ENCODE measurements around the gene CMAS. TPM values are rescaled to one million over a fixed set of nuclear protein-coding genes. Genes with fewer than 3 reads are reported as not detected.

CMAS gene
- total and polyA plus RNA-seq, 2 donors (not counting 3 experiments of a cell fraction or from before 2014, with no cell fraction given) = 8.5 to 35.4 TPM

DNA sequence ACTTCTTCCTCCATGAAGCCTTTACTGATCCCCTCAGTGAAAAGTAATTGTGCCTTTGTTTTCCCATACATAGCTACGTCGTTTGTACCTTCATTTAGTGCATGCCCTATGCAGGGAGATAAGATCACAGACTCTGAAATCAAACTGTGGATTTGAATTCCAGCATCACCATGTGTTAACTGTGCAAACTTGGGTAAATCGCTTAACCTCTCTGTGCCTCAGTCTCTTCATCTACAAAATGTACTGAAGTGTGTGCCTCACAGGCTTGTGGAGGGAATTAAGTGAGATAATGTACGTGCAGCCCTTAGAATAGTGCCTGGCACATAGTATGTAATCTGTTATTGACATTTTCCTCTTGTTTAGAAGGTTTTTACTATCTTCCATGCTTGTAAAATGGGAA, 4.1 kb downstream of the CMAS start:
- BruUV-seq (replicated peaks) = no TSS peak
- intact Hi-C loops (cut with micrococcal nuclease) = no loop called here
- H3K27ac ChIP-seq (ENCODE audit: insufficient read depth, low read depth, low read length) = no peak overlapping the region
- peaks cover 58% of the 10 kb centered on the region for H3K79me2 ChIP-seq (ENCODE audit: control insufficient read depth, insufficient read depth, low read length)
- H3K4me1 ChIP-seq (ENCODE audit: control insufficient read depth, extremely low read depth, insufficient read depth, low read length) = peaks cover 12% of the 10 kb centered on the region
- TF ChIP-seq MYC (IDR thresholded peaks at IDR 0.05; ENCODE audit: low read depth, low read length) (no peak), JUN (IDR thresholded peaks at IDR 0.05; ENCODE audit: borderline replicate concordance, insufficient read depth, insufficient read length, low read depth) (no peak), POLR2AphosphoS5 (IDR thresholded peaks at IDR 0.05; ENCODE audit: insufficient read depth, low read depth, low read length) (no peak), POLR2A (IDR thresholded peaks at IDR 0.05; ENCODE audit: low read depth, low read length) (no peak), GATA2 (IDR thresholded peaks at IDR 0.05; ENCODE audit: insufficient read depth, insufficient read length, low read depth, low read length) (no peak)
- TF ChIP-seq, protein P1, sequence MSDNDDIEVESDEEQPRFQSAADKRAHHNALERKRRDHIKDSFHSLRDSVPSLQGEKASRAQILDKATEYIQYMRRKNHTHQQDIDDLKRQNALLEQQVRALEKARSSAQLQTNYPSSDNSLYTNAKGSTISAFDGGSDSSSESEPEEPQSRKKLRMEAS (IDR thresholded peaks at IDR 0.05; ENCODE audit: insufficient read depth, insufficient read length) = no peak
- TF ChIP-seq, protein P2, sequence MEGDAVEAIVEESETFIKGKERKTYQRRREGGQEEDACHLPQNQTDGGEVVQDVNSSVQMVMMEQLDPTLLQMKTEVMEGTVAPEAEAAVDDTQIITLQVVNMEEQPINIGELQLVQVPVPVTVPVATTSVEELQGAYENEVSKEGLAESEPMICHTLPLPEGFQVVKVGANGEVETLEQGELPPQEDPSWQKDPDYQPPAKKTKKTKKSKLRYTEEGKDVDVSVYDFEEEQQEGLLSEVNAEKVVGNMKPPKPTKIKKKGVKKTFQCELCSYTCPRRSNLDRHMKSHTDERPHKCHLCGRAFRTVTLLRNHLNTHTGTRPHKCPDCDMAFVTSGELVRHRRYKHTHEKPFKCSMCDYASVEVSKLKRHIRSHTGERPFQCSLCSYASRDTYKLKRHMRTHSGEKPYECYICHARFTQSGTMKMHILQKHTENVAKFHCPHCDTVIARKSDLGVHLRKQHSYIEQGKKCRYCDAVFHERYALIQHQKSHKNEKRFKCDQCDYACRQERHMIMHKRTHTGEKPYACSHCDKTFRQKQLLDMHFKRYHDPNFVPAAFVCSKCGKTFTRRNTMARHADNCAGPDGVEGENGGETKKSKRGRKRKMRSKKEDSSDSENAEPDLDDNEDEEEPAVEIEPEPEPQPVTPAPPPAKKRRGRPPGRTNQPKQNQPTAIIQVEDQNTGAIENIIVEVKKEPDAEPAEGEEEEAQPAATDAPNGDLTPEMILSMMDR (IDR thresholded peaks at IDR 0.05; ENCODE audit: extremely low read depth in 1 of 2, insufficient read depth in 1 of 2, low read depth in 1 of 2, low read length in 2 of 2) = no peak
- no peak overlapping the region for H2AFZ ChIP-seq (ENCODE audit: low read depth, low read length)
- H4K20me1 ChIP-seq (replicated peaks; ENCODE audit: control insufficient read depth, extremely low read depth, insufficient read depth, low read length) = peaks cover 2% of the 10 kb centered on the region
- DNase-seq (ENCODE audit: low read depth, low spot score) (no peak), FAIRE-seq (no peak)
- H3K9ac ChIP-seq (replicated peaks; ENCODE audit: extremely low read depth, insufficient read depth, low read length) = no peak overlapping the region
- no peaks in the 10 kb centered on the region for H3K9me3 ChIP-seq (replicated peaks; ENCODE audit: control insufficient read depth, insufficient read depth, low read length)
- H3K36me3 ChIP-seq (ENCODE audit: control insufficient read depth in 2 of 2, extremely low read depth in 1 of 2, insufficient read depth in 2 of 2, low read length in 2 of 2) = no peaks in the 10 kb centered on the region
- H3K4me2 ChIP-seq (ENCODE audit: insufficient read depth, low read length) = no peak overlapping the region
- H3K9me1 ChIP-seq (replicated peaks; ENCODE audit: control insufficient read depth, extremely low read depth, insufficient read depth, low read length) = no peaks in the 10 kb centered on the region
- CTCF ChIA-PET = no interaction called here
- POLR2A ChIA-PET = no interaction called here
- H3K4me3 ChIP-seq (replicated peaks in 1 of 3; ENCODE audit: insufficient read depth in 1 of 3, low read depth in 1 of 3, low read length in 3 of 3) = no peak overlapping the region
- dilution Hi-C loops (cut with MboI; ENCODE audit: extremely low pct_ligation_motif_present, low sequenced_read_pairs) = no loop called here
- H3K27me3 ChIP-seq (ENCODE audit: control insufficient read depth in 2 of 2, insufficient read depth in 2 of 2, low read length in 2 of 2) = no peaks in the 10 kb centered on the region

All from endothelial cell of umbilical vein (primary cell).